ENCODE measurements around the gene METTL4.

METTL4 gene

GRCh38 chr18:2571200-2572170 is at the start of gene METTL4, which contains the start of gene NDC80:
METTL4 (minus strand) TSS chr18:2571505; CDS start chr18:2567216, 4,289 bp downstream.
NDC80 (plus strand) TSS chr18:2571557; CDS start chr18:2572986, 1,429 bp downstream.
- DNase-seq: peak; percentile 87

DNA sequence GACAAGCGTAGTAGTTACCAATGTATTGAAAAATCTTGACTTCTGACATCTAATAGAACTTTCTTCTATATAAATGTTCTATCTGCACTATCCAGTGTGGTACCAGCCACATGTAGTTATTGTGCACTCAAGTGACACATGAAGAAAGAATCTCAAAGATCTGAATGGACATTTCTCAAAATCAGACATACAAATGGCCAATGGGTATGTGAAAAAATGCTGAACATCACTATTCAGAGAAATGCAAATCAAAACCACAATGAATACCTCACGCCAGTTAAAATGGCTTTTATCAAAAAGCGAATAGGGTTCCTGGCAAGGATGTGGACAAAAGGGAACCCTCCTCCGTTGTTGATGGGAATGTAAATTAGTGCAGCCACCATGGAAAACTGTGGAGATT is 46.7 kb upstream of the METTL4 start:
- no peak for DNase-seq

DNA sequence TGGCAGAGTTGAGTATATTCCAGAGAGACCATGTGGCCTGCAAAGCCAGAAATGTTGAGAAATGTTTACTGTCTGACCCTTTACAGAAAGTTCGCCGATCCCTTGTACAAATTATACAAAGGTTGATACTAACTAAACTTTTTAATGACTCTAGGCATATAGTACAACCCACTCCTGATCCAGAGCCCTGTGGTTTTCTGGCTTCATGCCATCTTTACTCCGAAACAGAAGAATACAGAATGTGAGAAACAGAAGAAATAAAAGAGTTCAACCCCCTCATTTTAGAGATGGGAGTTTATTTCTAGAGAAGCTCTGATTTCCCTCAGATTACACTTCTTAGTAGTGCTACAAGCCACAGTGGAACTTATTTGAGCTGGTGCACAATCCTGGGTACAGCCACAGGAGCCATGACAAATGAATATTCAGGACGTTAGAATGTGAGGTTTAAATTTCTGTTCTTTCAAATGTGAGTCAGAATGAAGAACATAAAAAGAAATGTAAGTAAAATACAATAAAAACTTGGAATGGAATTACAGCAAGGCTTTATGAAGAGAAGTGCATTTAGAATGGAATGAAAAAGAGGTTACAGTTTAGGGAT is 46.2 kb upstream of the METTL4 start:
- DNase-seq: no peak

DNA sequence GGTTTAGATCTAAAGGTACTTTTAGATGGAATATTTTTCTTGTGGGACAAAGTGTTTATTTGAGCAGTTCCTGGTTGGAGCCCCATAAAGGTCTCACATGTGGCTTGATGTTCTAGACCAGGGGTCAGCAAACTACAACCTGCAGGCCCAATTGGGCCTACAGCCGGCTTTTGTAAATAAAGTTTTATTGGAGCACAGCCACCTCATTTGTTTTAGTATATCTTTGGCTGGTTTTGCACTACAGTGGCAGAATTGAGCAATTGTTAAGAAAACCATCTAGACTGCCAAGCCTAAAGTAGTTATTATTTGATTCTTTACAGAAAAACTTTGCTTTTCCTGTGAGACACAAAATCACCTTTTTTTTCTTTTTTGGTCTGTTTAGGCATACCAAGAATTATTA is 41.7 kb upstream of the METTL4 start:
- no peak for DNase-seq

DNA sequence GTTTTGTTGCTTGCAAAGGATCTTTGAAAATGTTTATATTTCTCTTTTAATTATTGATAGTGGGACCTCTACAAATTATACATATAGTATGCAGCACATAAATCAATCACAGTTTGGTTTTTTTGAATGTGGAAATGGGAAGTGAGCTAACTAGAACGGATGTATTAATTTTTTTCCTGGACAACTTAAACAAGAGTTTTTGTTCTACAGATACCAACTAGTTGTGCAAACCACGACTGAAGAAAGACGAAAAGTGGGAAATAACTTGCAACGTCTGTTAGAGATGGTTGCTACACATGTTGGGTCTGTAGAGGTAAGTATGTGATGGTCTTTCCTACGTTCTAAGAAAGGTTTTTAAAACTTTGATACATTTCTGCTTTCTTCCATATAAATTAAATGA is 39.2 kb upstream of the METTL4 start:
- no peak for DNase-seq

GRCh38 chr18:2609604-2610003 is 38.3 kb upstream of the METTL4 start:
- no peak for DNase-seq

DNA sequence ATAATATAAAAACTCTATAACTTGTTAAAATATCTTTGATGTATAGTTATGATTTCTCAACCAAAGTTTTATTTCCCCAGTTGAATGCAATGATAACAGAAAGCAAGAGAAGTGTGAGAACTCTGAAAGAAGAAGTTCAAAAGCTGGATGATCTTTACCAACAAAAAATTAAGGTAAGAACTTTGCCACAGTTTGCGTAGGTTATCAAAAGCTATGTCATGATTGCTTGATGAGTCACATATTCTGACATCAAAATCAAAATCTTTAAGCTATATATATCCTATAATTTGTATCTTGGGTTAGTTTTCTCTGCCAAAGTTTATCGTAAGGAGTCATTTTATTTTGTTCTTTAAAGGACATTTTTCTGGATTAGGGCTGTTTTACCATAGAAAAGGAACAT is 35.0 kb upstream of the METTL4 start:
- DNase-seq: no peak

DNA sequence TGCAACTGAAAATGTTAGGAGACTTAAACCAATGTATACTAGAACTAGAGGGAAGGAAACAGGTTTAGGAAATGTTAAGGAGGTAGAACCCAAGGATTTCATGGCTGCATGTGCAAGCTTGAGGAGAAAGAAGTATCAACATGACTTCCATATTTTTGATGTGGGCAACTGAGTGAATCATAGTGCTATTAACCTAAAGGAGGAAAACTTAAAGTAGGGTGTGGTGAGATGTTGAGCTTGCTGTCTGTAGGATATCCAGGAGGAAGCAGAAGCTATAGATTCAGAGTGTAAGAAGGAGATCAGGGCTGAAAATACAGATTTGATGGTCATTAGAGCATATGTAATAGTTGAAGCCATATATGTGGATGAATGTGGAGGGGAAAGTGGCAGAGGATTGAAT is 31.5 kb upstream of the METTL4 start:
- DNase-seq: no peak

GRCh38 chr18:2597639-2598038 is 26.3 kb upstream of the METTL4 start:
- DNase-seq: no peak

DNA sequence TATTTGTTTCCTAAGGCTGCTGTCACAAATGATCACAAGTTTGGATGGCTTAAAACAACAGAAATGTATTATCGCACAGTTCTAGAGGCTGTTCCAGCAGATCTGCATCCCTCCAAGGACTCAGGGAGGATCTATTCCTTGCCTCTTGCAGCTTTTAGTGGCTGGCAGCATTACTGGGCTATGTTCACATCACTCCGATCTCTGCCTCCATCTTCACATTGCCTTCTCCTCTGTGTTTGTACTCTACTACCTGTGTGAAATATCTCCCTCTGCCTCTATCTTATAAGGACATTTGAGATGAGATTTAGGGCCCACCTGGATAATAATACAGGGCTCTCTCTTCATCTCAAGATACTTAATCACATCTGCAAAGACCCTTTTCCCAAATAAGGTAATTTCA is 19.0 kb upstream of the METTL4 start:
- DNase-seq: no peak

DNA sequence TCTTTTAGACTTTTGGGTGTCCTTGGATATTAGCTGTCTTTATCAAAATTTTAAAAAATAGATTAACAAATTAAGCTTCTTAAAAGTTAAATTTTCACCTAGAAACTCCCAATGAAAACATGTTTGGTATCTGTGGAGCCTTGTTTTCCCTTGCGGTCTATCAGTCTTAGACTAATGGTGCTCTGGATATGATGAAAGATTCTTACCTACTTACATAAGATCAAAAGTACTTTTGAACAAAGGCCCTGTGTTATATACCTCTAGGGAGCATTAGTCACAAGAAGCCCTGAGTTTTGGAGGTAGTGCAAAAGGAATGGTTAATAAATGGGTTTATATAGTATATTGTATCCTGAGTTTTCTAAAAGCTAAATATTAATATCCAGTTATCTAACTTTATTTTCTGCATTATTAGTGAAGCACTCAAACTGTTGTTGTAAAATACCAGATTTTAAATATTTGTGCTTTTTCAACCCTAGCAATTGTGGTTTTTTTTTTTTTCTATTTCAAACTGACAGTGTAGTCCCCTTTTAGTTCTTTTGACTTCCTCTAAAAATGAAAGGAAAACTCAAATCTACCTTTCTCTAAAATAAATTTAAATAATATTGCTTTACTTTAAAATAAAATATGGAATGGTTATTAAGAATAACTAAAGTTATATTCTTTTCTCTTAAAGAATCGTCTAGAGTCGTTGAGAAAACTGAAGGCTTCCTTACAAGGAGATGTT is 18.2 kb upstream of the METTL4 start:
- DNase-seq: no peak

DNA sequence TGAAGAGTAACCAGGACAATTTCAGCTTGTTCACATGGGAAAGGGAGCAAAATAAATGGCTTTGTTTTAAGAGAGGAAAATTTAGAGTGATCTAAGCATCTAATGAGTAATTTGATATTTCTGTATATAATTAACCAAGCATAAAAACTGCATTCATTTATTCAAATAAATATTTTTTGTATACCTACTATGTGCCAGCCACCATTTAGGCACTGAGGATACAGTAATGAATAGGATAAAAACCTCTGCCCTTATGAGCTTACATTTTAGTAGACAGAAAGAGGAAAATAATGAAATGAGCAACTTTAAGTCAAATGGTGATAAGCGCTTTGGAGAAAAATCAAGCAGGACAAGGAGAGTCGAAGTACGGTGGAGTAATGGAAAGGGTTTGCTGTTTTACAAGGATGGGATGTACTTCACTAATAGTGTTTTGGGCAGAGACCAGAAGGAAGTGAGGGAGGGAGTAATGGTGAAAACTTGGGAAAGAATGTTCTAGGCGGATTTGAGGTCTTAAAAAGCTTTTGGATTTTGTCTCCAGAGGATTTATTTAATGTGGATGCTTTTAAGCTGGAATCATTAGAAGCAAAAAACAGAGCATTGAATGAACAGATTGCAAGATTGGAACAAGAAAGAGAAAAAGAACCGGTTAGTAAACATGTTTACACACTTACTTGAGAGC is 17.5 kb upstream of the METTL4 start:
- DNase-seq: no peak

- no peak for DNase-seq
Measured at GRCh38 chr18:2587788-2588187, 16.5 kb upstream of the METTL4 start.

- no peak for DNase-seq
Measured at GRCh38 chr18:2573408-2573807, 2.1 kb upstream of the METTL4 start.

GRCh38 chr18:2572892-2573291 is 1.6 kb upstream of the METTL4 start:
- no peak for DNase-seq

- no peak for DNase-seq
Measured at GRCh38 chr18:2572171-2572569, 865 bp upstream of the METTL4 start.

DNA sequence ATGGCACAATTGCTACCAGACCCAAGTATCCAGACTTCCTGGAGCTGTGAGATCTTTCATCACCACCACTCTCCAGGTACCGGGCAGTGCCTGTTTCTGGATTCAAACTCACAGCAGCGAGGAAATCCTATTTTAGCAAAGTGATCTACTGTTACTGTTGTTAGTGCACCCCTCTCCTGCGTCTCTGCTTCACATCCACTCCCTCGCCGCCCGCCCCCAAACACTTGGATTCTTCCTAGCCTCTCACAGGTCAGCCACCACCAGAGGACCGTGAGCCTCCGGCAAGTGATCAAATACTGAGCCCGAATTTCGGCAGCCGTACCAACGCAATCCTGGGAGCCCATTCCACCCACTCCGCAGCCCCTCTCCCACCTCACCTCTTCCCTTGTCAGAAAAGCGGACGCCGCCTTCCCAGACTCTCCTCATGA is 519 bp downstream of the METTL4 start:
- peak; percentile 69 for DNase-seq

DNA sequence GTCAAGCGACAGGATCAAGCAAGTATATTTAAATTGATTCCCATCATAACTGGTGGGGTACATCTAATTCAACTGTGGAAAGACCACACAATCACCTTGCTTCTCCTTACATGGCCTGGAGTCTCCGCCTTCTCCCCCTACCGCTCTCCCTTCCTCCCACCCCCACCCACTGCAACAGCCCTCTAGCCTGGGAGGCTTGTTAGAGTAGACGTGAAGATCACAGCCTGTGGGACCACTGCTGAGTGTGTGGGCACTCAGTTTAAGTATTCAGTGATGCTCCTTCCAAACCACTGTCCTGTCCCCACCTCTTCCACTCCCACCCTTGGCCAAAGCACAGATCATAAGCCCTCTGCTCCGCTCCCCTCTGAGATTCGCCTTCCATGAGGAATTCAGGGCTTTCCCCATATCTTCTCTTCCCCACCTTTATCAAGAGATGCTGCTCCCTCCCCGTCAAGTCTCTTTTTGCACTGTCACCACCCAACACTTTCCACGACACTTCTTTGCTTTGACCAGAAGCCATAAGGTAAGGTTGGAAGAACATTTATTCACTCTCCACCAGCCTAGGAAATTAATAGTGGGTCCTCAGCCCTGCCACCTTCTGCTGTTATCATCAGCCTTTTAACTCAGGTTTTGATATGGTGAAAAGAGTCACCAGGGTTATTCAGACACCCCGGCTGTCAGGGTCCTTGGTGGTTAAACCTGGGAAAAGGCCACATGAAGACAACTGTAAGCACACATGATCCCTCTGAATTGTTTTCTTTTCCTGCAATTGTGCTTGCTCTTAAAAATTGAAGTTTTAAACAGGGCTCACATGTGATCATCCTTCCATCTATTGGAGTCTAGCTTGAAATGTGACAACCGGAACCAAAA is 1.7 kb downstream of the METTL4 start:
- no peak for DNase-seq

- no peak for DNase-seq
Measured at GRCh38 chr18:2568605-2569004, 2.7 kb downstream of the METTL4 start.

DNA sequence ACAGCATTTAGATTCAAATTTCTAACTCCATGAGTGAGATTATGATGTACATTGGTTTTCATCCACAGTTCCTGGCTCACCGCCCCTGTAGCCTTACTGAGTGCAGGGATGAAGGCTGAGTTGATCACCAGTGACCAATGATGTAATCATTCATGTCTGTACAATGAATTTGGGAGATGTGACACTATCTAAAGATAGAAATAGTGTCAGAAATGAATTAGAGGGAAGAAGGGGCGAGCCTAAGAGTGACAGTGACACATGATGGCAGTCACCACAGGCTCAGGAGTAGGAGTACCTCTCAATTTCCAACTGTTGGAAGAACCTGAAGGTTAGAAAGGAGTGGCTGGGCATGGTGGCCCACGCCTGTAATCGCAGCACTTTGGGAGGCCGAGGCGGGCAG is 3.2 kb downstream of the METTL4 start:
- no peak for DNase-seq

- no peak for DNase-seq
Measured at GRCh38 chr18:2564373-2564772, 6.9 kb downstream of the METTL4 start.

GRCh38 chr18:2559249-2559648 is 12.1 kb downstream of the METTL4 start:
- DNase-seq: no peak
